Nephron (organoid): ENCODE measurements around the gene FASN.
"Not testable (repeated sequence)": the region's sequence is repeated elsewhere in the genome, so short reads cannot be mapped to it uniquely, and the experiment has no call there.

Experiments used
- H3K27ac Mint-ChIP-seq, 3 experiments: 2 replicates each; pipeline ENCODE4 v1.8.0; 2020; ENCODE audit warnings: mixed read lengths in 3 of 3, mild to moderate bottlenecking in 2 of 3, moderate library complexity in 1 of 3
- H3K27me3 Mint-ChIP-seq: 2 replicates; pipeline ENCODE4 v1.8.0; 2021; ENCODE audit warnings: low read depth, mild to moderate bottlenecking, moderate library complexity, mixed read lengths
- H3K36me3 Mint-ChIP-seq: 2 replicates; pipeline ENCODE4 v1.8.0; 2020; ENCODE audit warnings: low read depth, mixed read lengths
- H3K4me1 Mint-ChIP-seq: 2 replicates; pipeline ENCODE4 v1.8.0; 2020; ENCODE audit warnings: mixed read lengths
- H3K4me3 Mint-ChIP-seq, 3 experiments: 2 replicates each; pipeline ENCODE4 v1.8.0; 2020; ENCODE audit warnings: mild to moderate bottlenecking in 3 of 3, mixed read lengths in 3 of 3, moderate library complexity in 2 of 3
- H3K9me3 Mint-ChIP-seq: 2 replicates; pipeline ENCODE4 v1.8.0; 2020; ENCODE audit warnings: mixed read lengths
- CTCF ChIP-seq, 3 experiments: fragments of 200-600 bp; sonication (generic); IDR thresholded peaks; one replicate each; pipeline ENCODE4 v1.5.0; 2021; ENCODE audit warnings: antibody characterized with exemption in 3 of 3; ENCODE audit not compliant: unreplicated experiment in 3 of 3

The FASN gene

DNA sequence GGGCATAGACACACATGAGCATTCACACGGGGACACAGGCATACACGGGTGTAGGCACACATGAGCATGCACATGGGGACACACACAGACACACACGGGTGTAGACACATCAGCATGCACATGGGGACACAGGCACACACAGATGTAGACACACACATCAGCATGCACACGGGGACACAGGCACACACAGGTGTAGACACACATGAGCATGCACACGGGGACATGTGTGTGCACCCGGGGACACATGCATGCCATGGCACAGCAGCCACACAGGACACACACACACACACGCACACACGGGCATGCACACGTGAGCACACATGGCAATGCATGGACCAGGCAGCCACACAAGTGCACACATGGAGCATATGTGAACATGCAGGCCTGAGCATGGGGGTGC is 55.4 kb downstream of the FASN start:
- Mint-ChIP-seq H3K27ac (no peak overlapping the region), H3K4me1 (peaks cover 9% of the 10 kb centered on the region), H3K9me3 (no peaks in the 10 kb centered on the region), H3K27me3 (peaks cover 8% of the 10 kb centered on the region), H3K36me3 (peaks cover 5% of the 10 kb centered on the region), H3K4me3 (peak overlapping the region in 1 of 3 experiments; percentile 19)
- no peak for TF ChIP-seq CTCF (IDR thresholded peaks at IDR 0.05; ENCODE audit: unreplicated experiment in 3 of 3)

DNA sequence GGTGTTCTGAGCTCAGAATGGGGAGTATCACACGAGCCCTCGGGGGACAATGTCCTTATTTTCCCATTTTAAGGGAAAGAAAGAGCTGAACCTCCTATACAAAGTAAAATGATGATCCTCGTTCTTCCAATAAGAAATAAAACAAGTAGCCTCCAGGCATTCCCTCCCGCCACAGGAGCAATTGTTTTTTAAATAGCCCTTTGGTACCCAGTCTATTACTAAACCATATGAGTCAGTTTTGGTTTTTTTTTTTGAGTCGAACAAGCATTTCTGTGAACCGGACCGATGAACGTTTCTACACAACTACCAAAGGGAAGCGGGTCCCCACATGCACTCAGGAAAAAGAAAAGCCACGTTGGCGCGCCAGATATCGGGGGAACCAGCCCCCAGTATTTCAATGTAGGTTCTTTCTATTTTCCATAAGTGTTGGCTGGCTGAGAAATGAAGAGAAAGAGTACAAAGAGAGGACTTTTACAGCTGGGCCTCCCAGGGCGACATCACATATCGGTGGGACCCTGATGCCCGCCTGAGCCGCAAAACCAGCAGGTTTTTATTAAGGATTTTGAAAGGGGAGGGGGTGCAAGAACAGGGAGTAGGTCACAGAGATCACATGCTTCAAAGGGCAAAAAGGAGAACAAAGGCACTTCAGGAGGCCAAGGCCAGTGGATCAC is 56.8 kb downstream of the FASN start:
- Mint-ChIP-seq H3K27ac (no peak overlapping the region), H3K36me3 (no peaks in the 10 kb centered on the region), H3K4me1 (peaks cover 11% of the 10 kb centered on the region), H3K4me3 (no peak overlapping the region), H3K9me3 (no peaks in the 10 kb centered on the region), H3K27me3 (peaks cover 9% of the 10 kb centered on the region)
- no peak for TF ChIP-seq CTCF (IDR thresholded peaks at IDR 0.05; ENCODE audit: unreplicated experiment in 3 of 3)

GRCh38 chr17:82039695-82040299 is 58.2 kb downstream of the FASN start:
- H3K9me3 Mint-ChIP-seq: no peaks in the 10 kb centered on the region
- no peak for TF ChIP-seq CTCF (IDR thresholded peaks at IDR 0.05; ENCODE audit: unreplicated experiment in 3 of 3)
- H3K36me3 Mint-ChIP-seq: no peaks in the 10 kb centered on the region
- peaks cover 12% of the 10 kb centered on the region for H3K27me3 Mint-ChIP-seq
- H3K4me1 Mint-ChIP-seq: peaks cover 20% of the 10 kb centered on the region
- no peak overlapping the region for H3K27ac Mint-ChIP-seq
- no peak overlapping the region for H3K4me3 Mint-ChIP-seq

GRCh38 chr17:82038796-82039409 is 59.1 kb downstream of the FASN start:
- H3K27ac Mint-ChIP-seq: peak overlapping the region in 1 of 3 experiments; percentile 19
- not testable (repeated sequence) for H3K36me3 Mint-ChIP-seq, H3K9me3 Mint-ChIP-seq
- peak overlapping the region; percentile 2 to 64 (median 38) for H3K4me3 Mint-ChIP-seq
- H3K27me3 Mint-ChIP-seq: peaks cover 16% of the 10 kb centered on the region
- peaks cover 20% of the 10 kb centered on the region for H3K4me1 Mint-ChIP-seq

- Mint-ChIP-seq H3K27ac (peak overlapping the region in 2 of 3 experiments; percentile 43 to 88), H3K4me3 (peak overlapping the region; percentile 76 to 88 (median 85)), H3K27me3 (peaks cover 19% of the 10 kb centered on the region), H3K9me3 (no peaks in the 10 kb centered on the region), H3K36me3 (no peaks in the 10 kb centered on the region), H3K4me1 (peaks cover 20% of the 10 kb centered on the region)
- no peak for TF ChIP-seq CTCF (IDR thresholded peaks at IDR 0.05; ENCODE audit: unreplicated experiment in 3 of 3)
Observed at GRCh38 chr17:82037889-82038195, 60.2 kb downstream of the FASN start.

DNA sequence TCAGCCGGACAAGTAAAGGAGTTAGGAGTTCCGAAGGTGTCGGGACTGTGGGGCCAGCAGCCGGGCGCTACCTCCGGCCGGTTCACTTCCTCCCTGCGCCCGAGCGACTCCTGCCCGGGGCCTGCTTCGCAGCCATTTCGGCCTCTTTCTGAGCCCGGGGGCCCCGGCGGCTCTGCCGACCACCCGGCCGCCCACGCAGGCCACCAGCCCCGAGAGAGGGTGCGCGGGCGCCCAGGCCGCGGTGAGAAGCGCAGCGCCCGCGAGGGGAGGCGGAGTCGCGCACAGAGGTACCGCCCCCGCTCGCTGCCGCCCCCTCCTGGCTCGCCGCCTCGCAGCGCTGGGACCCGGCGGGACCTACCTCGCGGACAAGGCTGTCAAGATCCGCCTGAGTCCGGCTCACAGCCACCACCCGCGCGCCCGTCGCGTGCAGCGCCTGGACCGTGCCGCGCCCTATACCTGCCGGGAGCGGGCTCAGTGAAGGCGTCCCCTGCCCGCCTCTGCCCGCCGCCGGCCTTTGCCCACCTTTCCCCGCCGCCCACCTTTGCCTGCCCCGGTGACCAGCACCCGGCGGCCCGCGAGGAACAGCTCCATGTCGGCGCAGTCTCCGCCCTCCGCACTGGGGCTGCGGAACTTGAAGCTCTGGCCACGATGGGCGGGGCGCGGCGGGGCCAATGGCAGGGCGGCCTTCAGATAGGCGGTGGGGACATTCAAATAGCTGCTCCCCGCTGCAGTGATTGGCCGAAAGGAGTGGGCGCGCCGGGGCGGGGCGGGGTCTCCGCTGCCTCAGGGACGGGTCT is 60.7 kb downstream of the FASN start, which contains the start of gene DCXR:
TSS of gene DCXR (minus strand) at position 606 of the 797 bp plus-strand sequence. CDS start at position 591, 15 bp downstream.
- TF ChIP-seq CTCF (IDR thresholded peaks at IDR 0.05; ENCODE audit: unreplicated experiment in 3 of 3): peak; percentile 74 to 98 (median 80)
- H3K27ac Mint-ChIP-seq: peak within 1 kb of the TSS in 2 of 3 experiments; percentile 43 to 88
- H3K4me1 Mint-ChIP-seq: peaks cover 20% of the 10 kb centered on the region
- H3K4me3 Mint-ChIP-seq: peak within 1 kb of the TSS; percentile 76 to 88 (median 85)
- no peaks in the 10 kb centered on the region for H3K36me3 Mint-ChIP-seq
- H3K27me3 Mint-ChIP-seq: peaks cover 21% of the 10 kb centered on the region
- no peaks in the 10 kb centered on the region for H3K9me3 Mint-ChIP-seq
